Thyroid gland (tissue), 4 donors: ENCODE data around the gene GUCY2C. TPM values are rescaled to one million over a fixed set of nuclear protein-coding genes. Genes with fewer than 3 reads are reported as not detected.

ENCODE experiments used
- DNase-seq, 2 donors: peaks; one replicate each; pipeline ENCODE4 v3.0.0-alpha.2; 2019
- H3K27ac ChIP-seq, 3 donors: fragments of 200-600 bp; sonication (generic); 1 replicate in 2 of 3; 2 replicates in 1 of 3; pipeline ENCODE4 v1.5.1; 2016 to 2019; ENCODE audit warnings: mild to moderate bottlenecking in 1 of 3, moderate library complexity in 1 of 3
- H3K27me3 ChIP-seq: fragments of 200-600 bp; sonication (generic); one replicate; pipeline ENCODE4 v1.5.1; 2019
- H3K36me3 ChIP-seq, 2 donors: fragments of 200-600 bp; sonication (generic); one replicate each; pipeline ENCODE4 v1.5.1; 2016 to 2019
- H3K4me1 ChIP-seq, 2 donors: fragments of 200-600 bp; sonication (generic); one replicate each; pipeline ENCODE4 v1.5.1; 2017 to 2019
- H3K4me3 ChIP-seq, 3 donors: fragments of 200-600 bp; sonication (generic); replicated peaks in 1 of 3; 1 replicate in 2 of 3; 2 replicates in 1 of 3; pipeline ENCODE4 v1.5.1; 2016; ENCODE audit warnings: mild to moderate bottlenecking in 1 of 3
- H3K9me3 ChIP-seq: fragments of 200-600 bp; sonication (generic); one replicate; pipeline ENCODE4 v1.5.1; 2017
- POLR2A ChIP-seq, 2 donors: fragments of 450-650 bp; IDR thresholded peaks; one replicate each; pipeline ENCODE4 v1.6.1; 2017; ENCODE audit warnings: antibody characterized with exemption in 2 of 2, mild to moderate bottlenecking in 2 of 2, moderate library complexity in 1 of 2
- WGBS, 2 donors: methylation state at CpG; one replicate each; pipeline ENCODE4 v1.1.5; 2017; 5-methylcytosine and 5-hydroxymethylcytosine counted together
- intact Hi-C: fragments of 100-400 bp; cut with DNase I; formaldehyde crosslinking; loops from one replicate; pipeline ENCODE4 v1.15.1; 2023
- total RNA-seq, 4 donors: library from RNA; depleted of rRNA; stranded (reverse); fragments of >200 nt; gene quantifications; one replicate each; pipeline ENCODE4 v1.2.3, GENCODE V29; 2016
- TF ChIP-seq, protein P1 (sequence below), 6 experiments: fragments of 200-600 bp in 3 of 6; fragments of 450-650 bp in 3 of 6; sonication (generic) in 3 of 6; IDR thresholded peaks; one replicate each; pipeline ENCODE4 v1.5.1; 2016 to 2019; ENCODE audit warnings: antibody characterized with exemption in 6 of 6, mild to moderate bottlenecking in 2 of 6, inconsistent platforms in 1 of 6, moderate library complexity in 1 of 6

GUCY2C gene
- total RNA-seq, 4 donors from 2014 or later = not detected

DNA sequence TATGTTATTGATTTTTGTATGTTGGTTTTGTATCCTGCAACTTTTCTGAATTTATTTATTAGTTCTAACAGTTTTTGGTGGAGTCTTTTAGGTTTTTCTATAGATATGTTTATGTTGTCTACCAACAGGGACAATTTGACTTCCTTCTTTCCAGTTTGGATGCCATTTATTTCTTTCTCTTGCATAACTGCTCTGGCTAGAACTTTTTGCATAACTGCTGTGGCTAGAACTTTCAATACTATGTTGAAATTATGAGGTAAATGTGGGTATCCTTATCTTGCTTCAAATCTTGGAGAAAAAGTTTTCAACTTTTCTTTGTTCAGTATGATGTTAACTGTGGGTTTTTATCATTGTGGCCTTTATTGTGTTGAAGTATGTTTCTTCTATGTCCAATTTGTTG lies 88.8 kb downstream of the GUCY2C start:
- no peak for TF ChIP-seq POLR2A (IDR thresholded peaks at IDR 0.05)
- TF ChIP-seq, protein P1, sequence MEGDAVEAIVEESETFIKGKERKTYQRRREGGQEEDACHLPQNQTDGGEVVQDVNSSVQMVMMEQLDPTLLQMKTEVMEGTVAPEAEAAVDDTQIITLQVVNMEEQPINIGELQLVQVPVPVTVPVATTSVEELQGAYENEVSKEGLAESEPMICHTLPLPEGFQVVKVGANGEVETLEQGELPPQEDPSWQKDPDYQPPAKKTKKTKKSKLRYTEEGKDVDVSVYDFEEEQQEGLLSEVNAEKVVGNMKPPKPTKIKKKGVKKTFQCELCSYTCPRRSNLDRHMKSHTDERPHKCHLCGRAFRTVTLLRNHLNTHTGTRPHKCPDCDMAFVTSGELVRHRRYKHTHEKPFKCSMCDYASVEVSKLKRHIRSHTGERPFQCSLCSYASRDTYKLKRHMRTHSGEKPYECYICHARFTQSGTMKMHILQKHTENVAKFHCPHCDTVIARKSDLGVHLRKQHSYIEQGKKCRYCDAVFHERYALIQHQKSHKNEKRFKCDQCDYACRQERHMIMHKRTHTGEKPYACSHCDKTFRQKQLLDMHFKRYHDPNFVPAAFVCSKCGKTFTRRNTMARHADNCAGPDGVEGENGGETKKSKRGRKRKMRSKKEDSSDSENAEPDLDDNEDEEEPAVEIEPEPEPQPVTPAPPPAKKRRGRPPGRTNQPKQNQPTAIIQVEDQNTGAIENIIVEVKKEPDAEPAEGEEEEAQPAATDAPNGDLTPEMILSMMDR (IDR thresholded peaks at IDR 0.05) = no peak
- Histone ChIP-seq H3K4me3 (no peak overlapping the region), H3K9me3 (no peaks in the 10 kb centered on the region), H3K4me1 (no peaks in the 10 kb centered on the region), H3K27ac (no peak overlapping the region), H3K36me3 (no peaks in the 10 kb centered on the region), H3K27me3 (no peaks in the 10 kb centered on the region)
- intact Hi-C loops = no loop called here
- DNase-seq = no peak

DNA sequence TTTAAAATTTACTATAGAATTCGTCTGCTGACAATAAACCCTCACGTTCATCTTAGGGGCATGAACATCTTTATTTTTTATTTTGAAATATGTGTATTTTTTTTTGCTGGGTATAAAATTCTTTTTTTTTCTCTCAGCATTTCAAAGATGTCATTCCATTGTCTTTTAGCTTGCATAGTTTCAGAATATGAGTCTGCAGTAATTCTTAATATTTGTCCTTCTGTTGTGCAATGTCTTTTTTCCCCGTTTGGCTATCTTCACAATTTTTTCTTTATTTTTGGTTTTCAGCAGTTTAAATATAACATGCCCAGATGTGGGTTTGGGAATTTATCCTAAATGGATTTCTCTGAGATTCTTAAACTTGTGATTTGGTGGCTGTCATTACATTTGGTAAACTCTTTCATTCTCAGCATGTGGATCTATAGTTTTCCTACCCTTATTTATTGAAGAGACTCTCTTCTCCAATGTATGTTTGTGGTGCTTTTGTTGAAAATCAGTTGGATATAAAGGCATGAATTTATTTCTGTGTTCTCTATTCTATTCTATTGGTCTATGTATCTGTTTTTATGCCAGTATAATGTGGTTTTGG lies 90.9 kb downstream of the GUCY2C start:
- DNase-seq = no peak
- H3K4me3 ChIP-seq = no peak overlapping the region
- no peaks in the 10 kb centered on the region for H3K27me3 ChIP-seq
- no peaks in the 10 kb centered on the region for H3K4me1 ChIP-seq
- 82 to 87% methylated on average over 3 of the region's 3 CpGs for WGBS, 2 donors
- H3K36me3 ChIP-seq = no peaks in the 10 kb centered on the region
- TF ChIP-seq, protein P1 (IDR thresholded peaks at IDR 0.05) = no peak
- no peak for TF ChIP-seq POLR2A (IDR thresholded peaks at IDR 0.05)
- intact Hi-C loops = no loop called here
- H3K27ac ChIP-seq = no peak overlapping the region
- no peaks in the 10 kb centered on the region for H3K9me3 ChIP-seq

GRCh38 chr12:14601692-14602478 lies 94.5 kb downstream of the GUCY2C start:
- no peak overlapping the region for H3K4me3 ChIP-seq
- no peak for TF ChIP-seq POLR2A (IDR thresholded peaks at IDR 0.05)
- TF ChIP-seq, protein P1 (IDR thresholded peaks at IDR 0.05) = no peak
- H3K9me3 ChIP-seq = no peaks in the 10 kb centered on the region
- H3K4me1 ChIP-seq = no peaks in the 10 kb centered on the region
- no peaks in the 10 kb centered on the region for H3K36me3 ChIP-seq
- H3K27ac ChIP-seq = no peak overlapping the region
- intact Hi-C loops = no loop called here
- WGBS, 2 donors = 76 to 85% methylated on average over 4 of the region's 4 CpGs
- no peaks in the 10 kb centered on the region for H3K27me3 ChIP-seq
- DNase-seq = no peak

- WGBS, 2 donors = 95 to 99% methylated on average over 3 of the region's 3 CpGs
- TF ChIP-seq POLR2A (IDR thresholded peaks at IDR 0.05) = no peak
- TF ChIP-seq, protein P1 (IDR thresholded peaks at IDR 0.05) = no peak
- Histone ChIP-seq H3K36me3 (no peaks in the 10 kb centered on the region), H3K4me3 (no peak overlapping the region), H3K27me3 (no peaks in the 10 kb centered on the region), H3K27ac (no peak overlapping the region), H3K4me1 (no peaks in the 10 kb centered on the region), H3K9me3 (no peaks in the 10 kb centered on the region)
- intact Hi-C loops = no loop called here
- DNase-seq = no peak
Measured at GRCh38 chr12:14597480-14597879, 98.9 kb downstream of the GUCY2C start.

DNA sequence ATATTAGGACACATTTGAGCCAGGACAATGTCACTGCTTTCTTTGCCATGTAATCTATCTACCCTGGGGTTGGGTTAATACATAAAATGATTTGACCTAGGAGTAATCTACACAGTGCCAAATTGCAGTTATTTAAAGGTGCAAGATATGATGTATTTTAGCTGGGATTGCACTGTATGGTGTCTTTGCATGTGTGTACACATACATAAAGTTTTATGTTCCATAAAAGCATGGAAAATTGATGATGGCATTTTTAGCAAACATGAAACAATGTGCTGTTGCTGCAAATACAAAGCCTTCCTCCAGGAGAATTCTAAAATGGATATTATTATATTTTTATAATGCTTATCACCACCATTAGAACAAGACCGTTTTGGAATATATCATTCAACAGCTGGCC lies 104.7 kb downstream of the GUCY2C start:
- Histone ChIP-seq H3K9me3 (no peaks in the 10 kb centered on the region), H3K36me3 (no peaks in the 10 kb centered on the region), H3K27me3 (no peaks in the 10 kb centered on the region), H3K4me3 (no peak overlapping the region), H3K27ac (no peak overlapping the region), H3K4me1 (no peaks in the 10 kb centered on the region)
- 68 to 80% methylated on average over 1 of the region's 1 CpG for WGBS, 2 donors
- TF ChIP-seq, protein P1 (IDR thresholded peaks at IDR 0.05) = no peak
- no peak for TF ChIP-seq POLR2A (IDR thresholded peaks at IDR 0.05)
- intact Hi-C loops = no loop called here
- no peak for DNase-seq
